ENCODE data around the gene C1orf122. TPM values are rescaled to one million over a fixed set of nuclear protein-coding genes. Genes with fewer than 3 reads are reported as not detected.
"Not testable (repeated sequence)": the region's sequence is repeated elsewhere in the genome, so short reads cannot be mapped to it uniquely, and the experiment has no call there.

The C1orf122 gene
- total and polyA plus RNA-seq, 10 donors, result 15.9 to 38.5 (median 21.3) TPM

DNA sequence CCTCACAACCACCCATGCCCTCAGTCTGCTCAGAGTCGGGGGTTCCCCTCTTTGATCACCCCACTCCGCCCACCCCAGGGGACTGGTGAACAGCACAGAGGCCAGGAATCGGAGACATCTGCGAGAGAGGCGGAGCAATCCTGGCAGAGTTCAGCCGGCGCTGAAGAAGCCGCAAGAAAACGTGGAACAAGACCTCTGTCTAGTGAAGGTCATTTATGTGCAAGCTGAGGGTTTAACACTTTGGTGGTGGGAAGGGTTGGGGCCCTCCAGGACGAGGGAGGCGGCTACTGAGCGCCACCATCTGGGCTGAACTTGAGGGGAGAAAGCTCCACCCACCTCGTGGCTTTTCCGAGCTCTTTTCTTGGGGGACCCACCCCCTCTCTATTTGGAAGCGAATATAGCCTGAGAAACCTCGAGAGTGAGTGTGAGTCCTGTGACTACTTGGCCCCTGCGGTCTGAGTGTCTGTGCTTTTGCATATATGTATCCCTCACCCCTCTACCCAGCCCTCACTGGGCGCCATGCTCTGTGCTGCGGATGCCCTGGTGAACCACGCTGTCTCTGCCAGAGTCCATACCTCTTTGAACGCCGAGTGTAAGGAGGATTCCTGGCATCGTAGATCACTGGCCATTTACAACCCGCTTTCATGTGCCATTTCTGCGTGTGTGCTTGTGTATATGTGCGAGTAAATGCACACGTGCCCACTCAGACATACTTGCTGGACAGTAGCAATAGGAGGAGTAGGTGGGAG, 41.5 kb upstream of the C1orf122 start:
- Histone ChIP-seq H3K4me3 (peak overlapping the region in 1 of 8 donors; percentile 28), H3K4me1 (peaks cover 0 to 18% (median 0%) of the 10 kb centered on the region in 6 donors), H3K36me3 (no peaks in the 10 kb centered on the region), H3K27ac (no peak overlapping the region), H3K9me3 (peaks cover 0 to 4% (median 0%) of the 10 kb centered on the region in 8 donors), H3K27me3 (replicated peaks in 1 of 7) (peaks cover 0 to 99% (median 55%) of the 10 kb centered on the region in 7 donors)
- intact Hi-C loops (cut with DNase I; ENCODE audit: low total_unique reads), result no loop called here
- WGBS, 5 donors, result 8 to 13% (median 9%) methylated on average over 27 of the region's 27 CpGs
- no peak for TF ChIP-seq POLR2AphosphoS5 (IDR thresholded peaks at IDR 0.05)
- TF ChIP-seq, protein P1, sequence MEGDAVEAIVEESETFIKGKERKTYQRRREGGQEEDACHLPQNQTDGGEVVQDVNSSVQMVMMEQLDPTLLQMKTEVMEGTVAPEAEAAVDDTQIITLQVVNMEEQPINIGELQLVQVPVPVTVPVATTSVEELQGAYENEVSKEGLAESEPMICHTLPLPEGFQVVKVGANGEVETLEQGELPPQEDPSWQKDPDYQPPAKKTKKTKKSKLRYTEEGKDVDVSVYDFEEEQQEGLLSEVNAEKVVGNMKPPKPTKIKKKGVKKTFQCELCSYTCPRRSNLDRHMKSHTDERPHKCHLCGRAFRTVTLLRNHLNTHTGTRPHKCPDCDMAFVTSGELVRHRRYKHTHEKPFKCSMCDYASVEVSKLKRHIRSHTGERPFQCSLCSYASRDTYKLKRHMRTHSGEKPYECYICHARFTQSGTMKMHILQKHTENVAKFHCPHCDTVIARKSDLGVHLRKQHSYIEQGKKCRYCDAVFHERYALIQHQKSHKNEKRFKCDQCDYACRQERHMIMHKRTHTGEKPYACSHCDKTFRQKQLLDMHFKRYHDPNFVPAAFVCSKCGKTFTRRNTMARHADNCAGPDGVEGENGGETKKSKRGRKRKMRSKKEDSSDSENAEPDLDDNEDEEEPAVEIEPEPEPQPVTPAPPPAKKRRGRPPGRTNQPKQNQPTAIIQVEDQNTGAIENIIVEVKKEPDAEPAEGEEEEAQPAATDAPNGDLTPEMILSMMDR (IDR thresholded peaks at IDR 0.05 in 8 of 11, conservative IDR thresholded peaks at IDR 0.05 in 3 of 11), result no peak
- TF ChIP-seq POLR2A (IDR thresholded peaks at IDR 0.05), result no peak
- no peak for DNase-seq

DNA sequence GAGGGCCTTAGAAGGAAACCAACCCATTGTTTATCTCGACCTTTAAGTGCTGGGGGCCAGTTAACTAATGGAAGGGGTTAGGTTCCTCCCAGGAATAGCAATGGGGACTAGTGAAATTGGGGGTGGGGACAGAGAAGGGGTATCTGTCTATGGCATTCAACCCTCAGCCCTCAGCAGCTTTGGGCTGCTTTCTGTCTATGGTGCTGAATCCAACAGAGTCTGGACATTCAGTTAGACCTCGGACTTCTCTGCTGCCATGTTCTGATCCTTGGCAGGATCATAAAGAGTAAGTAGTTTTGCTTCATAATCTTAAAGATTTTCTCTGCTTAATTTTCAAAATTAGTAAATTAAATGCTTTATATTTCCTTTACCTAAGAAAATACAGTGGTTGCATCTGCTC, 40.1 kb upstream of the C1orf122 start:
- no peak overlapping the region for H3K27ac ChIP-seq
- intact Hi-C loops (cut with DNase I; ENCODE audit: low total_unique reads), result no loop called here
- H3K9me3 ChIP-seq, result peaks cover 0 to 4% (median 0%) of the 10 kb centered on the region in 8 donors
- WGBS, 5 donors, result 3 to 35% (median 23%) methylated on average over 2 of the region's 2 CpGs
- H3K4me3 ChIP-seq, result no peak overlapping the region
- no peaks in the 10 kb centered on the region for H3K36me3 ChIP-seq
- peaks cover 0 to 18% (median 0%) of the 10 kb centered on the region in 6 donors for H3K4me1 ChIP-seq
- DNase-seq, result no peak
- peaks cover 0 to 86% (median 55%) of the 10 kb centered on the region in 7 donors for H3K27me3 ChIP-seq (replicated peaks in 1 of 7)
- TF ChIP-seq POLR2A (IDR thresholded peaks at IDR 0.05), result no peak

DNA sequence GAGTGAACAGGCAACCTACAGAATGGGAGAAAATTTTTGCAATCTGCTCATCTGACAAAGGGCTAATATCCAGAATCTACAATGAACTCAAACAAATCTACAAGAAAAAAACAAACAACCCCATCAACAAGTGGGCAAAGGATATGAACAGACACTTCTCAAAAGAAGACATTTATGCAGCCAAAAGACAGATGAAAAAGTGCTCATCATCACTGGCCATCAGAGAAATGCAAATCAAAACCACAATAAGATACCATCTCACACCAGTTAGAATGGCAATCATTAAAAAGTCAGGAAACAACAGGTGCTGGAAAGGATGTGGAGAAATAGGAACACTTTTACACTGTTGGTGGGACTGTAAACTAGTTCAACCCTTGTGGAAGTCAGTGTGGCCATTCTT, 36.1 kb upstream of the C1orf122 start:
- H3K9me3 ChIP-seq, result peaks cover 0 to 11% (median 0%) of the 10 kb centered on the region in 8 donors
- H3K4me3 ChIP-seq; intact Hi-C loops (cut with DNase I; ENCODE audit: low total_unique reads); H3K27ac ChIP-seq; DNase-seq; H3K36me3 ChIP-seq; H3K4me1 ChIP-seq: not testable (repeated sequence)
- H3K27me3 ChIP-seq (replicated peaks in 1 of 7), result peaks cover 0 to 65% (median 19%) of the 10 kb centered on the region in 7 donors

DNA sequence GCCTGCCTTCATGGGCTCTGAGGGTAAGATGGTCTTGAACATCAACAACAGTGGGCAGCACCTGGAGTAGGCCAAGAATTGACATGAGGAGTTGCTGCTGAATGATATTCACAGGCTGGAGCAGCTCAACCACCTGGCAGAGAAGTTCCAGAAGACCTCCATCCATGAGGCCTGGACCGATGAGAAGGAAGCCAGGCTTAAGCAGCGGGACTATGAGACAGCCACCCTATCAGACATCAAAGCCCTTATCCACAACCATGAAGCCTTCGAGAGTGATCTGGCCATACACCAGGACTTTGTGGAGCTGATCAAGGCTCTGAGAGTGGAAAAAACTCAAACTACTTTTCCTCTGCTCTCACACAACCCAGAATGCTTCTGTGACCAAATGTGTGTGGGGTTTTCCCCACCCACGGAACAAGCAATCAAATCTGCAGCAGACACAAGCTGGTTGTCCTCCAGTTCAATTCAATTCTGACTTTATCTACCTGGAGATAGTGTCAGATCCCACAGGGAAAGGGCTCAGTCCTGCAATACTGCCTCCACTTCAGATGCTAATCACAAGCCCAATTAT, 30.6 kb upstream of the C1orf122 start:
- TF ChIP-seq POLR2AphosphoS5 (IDR thresholded peaks at IDR 0.05) (no peak), POLR2A (IDR thresholded peaks at IDR 0.05) (no peak)
- TF ChIP-seq, protein P1 (IDR thresholded peaks at IDR 0.05 in 8 of 11, conservative IDR thresholded peaks at IDR 0.05 in 3 of 11), result no peak
- H3K27ac ChIP-seq, result no peak overlapping the region
- peaks cover 0 to 11% (median 0%) of the 10 kb centered on the region in 8 donors for H3K9me3 ChIP-seq
- DNase-seq, result no peak
- WGBS, 5 donors, result 48 to 77% (median 64%) methylated on average over 2 to 4 of the region's 4 CpGs
- intact Hi-C loops (cut with DNase I; ENCODE audit: low total_unique reads), result no loop called here
- peaks cover 0 to 22% (median 0%) of the 10 kb centered on the region in 7 donors for H3K27me3 ChIP-seq (replicated peaks in 1 of 7)
- no peaks in the 10 kb centered on the region for H3K4me1 ChIP-seq
- no peak overlapping the region for H3K4me3 ChIP-seq
- H3K36me3 ChIP-seq, result no peaks in the 10 kb centered on the region

DNA sequence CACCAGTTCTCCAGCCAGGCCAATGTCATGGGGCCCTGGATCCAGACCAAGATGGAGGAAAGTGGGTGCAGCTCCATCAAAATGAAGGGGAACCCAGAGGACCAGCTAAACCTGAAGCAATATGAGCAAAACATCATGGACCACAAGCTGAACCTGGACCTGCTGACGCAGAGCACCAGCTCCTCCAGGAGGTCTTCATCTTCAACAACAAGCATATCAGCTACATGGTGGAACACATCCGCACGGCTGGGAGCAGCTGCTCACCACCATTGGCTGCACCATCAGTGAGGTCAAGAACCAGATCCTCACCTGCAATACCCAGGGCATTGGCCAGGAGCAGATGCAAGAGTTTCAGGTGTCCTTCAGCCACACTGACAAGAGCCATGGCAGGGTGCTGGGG, 28.9 kb upstream of the C1orf122 start:
- H3K9me3 ChIP-seq, result peaks cover 0 to 5% (median 0%) of the 10 kb centered on the region in 8 donors
- no peak overlapping the region for H3K27ac ChIP-seq
- TF ChIP-seq POLR2AphosphoS5 (IDR thresholded peaks at IDR 0.05) (no peak), POLR2A (IDR thresholded peaks at IDR 0.05) (no peak)
- H3K27me3 ChIP-seq (replicated peaks in 1 of 7), result peaks cover 0 to 24% (median 0%) of the 10 kb centered on the region in 7 donors
- intact Hi-C loops (cut with DNase I; ENCODE audit: low total_unique reads), result no loop called here
- 86 to 93% (median 88%) methylated on average over 3 of the region's 3 CpGs for WGBS, 5 donors
- H3K4me3 ChIP-seq, result no peak overlapping the region
- no peaks in the 10 kb centered on the region for H3K4me1 ChIP-seq
- no peaks in the 10 kb centered on the region for H3K36me3 ChIP-seq
- no peak for DNase-seq

Data from spleen (tissue), 11 donors.